Smooth muscle cell of the brain vasculature (primary cell): ENCODE measurements around the gene GJA1.

ENCODE experiments used
- DNase-seq: peaks from one replicate; pipeline ENCODE4 v3.0.0-alpha.2; 2012; ENCODE audit warnings: low read depth, low spot score

Gene GJA1

GRCh38 chr6:121482751-121483150 lies 47.3 kb downstream of the GJA1 start:
- DNase-seq = no peak

- DNase-seq = no peak
These were observed 49.9 kb downstream of the GJA1 start for GRCh38 chr6:121485359-121485811.

GRCh38 chr6:121491576-121491975 lies 56.1 kb downstream of the GJA1 start:
- DNase-seq = no peak

- no peak for DNase-seq
These were observed 57.1 kb downstream of the GJA1 start for GRCh38 chr6:121492536-121492935.

GRCh38 chr6:121497970-121498375 lies 62.5 kb downstream of the GJA1 start:
- no peak for DNase-seq

- no peak for DNase-seq
These were observed 63.2 kb downstream of the GJA1 start for GRCh38 chr6:121498481-121499276.
